Endothelial cell of umbilical vein (primary cell): Measurements from ENCODE around the gene MAML3. TPM values are rescaled to one million over a fixed set of nuclear protein-coding genes. Genes with fewer than 3 reads are reported as not detected.

Source experiments
- BruUV-seq: library from RNA; stranded (reverse); fragments of 400-500 nt; replicated peaks from 2 replicates; lab custom pipeline; 2021; lab: Mats Ljungman, UMichigan
- CTCF ChIA-PET: fragments of 300-600, 350-600 bp; sonication (Branson Sonifier 250); formaldehyde crosslinking; loops from one replicate; lab custom pipeline; 2021; ENCODE audit warnings: antibody characterized with exemption, inconsistent platforms; lab: Charles Lee
- POLR2A ChIA-PET: fragments of 300-600, 350-600 bp; sonication (Branson Sonifier 250); formaldehyde crosslinking; loops from one replicate; lab custom pipeline; 2021; ENCODE audit warnings: antibody characterized with exemption, inconsistent platforms; lab: Charles Lee
- DNase-seq: peaks from one replicate; pipeline ENCODE4 v3.0.0-alpha.2; 2011; ENCODE audit warnings: low read depth, low spot score
- FAIRE-seq: peaks from 2 replicates; lab custom pipeline; 2011; peaks lifted over from hg19 to GRCh38; lab: Jason Lieb, UNC
- H2AFZ ChIP-seq: 2 replicates; pipeline ENCODE4 v1.6.0; 2012; ENCODE audit warnings: low read depth, low read length, control low read depth, inconsistent platforms
- H3K27ac ChIP-seq: 2 replicates; pipeline ENCODE4 v1.5.1; 2011; ENCODE audit warnings: low read depth, mild to moderate bottlenecking, control low read depth, low read length, moderate library complexity; ENCODE audit not compliant: insufficient read depth
- H3K27me3 ChIP-seq, 2 experiments: 2 replicates each; pipeline versions ENCODE4 v1.6.0 to v1.6.1; 2011; ENCODE audit warnings: low read length in 2 of 2, mixed read lengths in 1 of 2; ENCODE audit not compliant: control insufficient read depth in 2 of 2, insufficient read depth in 2 of 2
- H3K36me3 ChIP-seq, 2 experiments: 2 replicates in 1 of 2; 3 replicates in 1 of 2; pipeline ENCODE4 v1.5.1; 2011; ENCODE audit warnings: low read length in 2 of 2, mild to moderate bottlenecking in 1 of 2, moderate library complexity in 1 of 2; ENCODE audit not compliant: control insufficient read depth in 2 of 2, insufficient read depth in 2 of 2; ENCODE audit errors: extremely low read depth in 1 of 2
- H3K4me1 ChIP-seq: 3 replicates; pipeline ENCODE4 v1.5.1; 2011; ENCODE audit warnings: mild to moderate bottlenecking, low read length; ENCODE audit not compliant: control insufficient read depth, insufficient read depth; ENCODE audit errors: extremely low read depth
- H3K4me2 ChIP-seq: 2 replicates; pipeline ENCODE4 v1.6.1; 2011; ENCODE audit warnings: low read length, control low read depth, mixed read lengths; ENCODE audit not compliant: insufficient read depth
- H3K4me3 ChIP-seq, 3 experiments: fragments of 200-600 bp in 1 of 3; sonication (generic), shearing (Covaris generic) in 1 of 3; replicated peaks in 1 of 3; 2 replicates each; pipeline ENCODE4 v1.5.1; 2011 to 2016; ENCODE audit warnings: control low read depth in 3 of 3, low read length in 3 of 3, mild to moderate bottlenecking in 2 of 3, inconsistent platforms in 1 of 3, low read depth in 1 of 3, moderate library complexity in 1 of 3; ENCODE audit not compliant: insufficient read depth in 1 of 3
- H3K79me2 ChIP-seq: 2 replicates; pipeline ENCODE4 v1.6.0; 2012; ENCODE audit warnings: low read length, inconsistent platforms; ENCODE audit not compliant: control insufficient read depth, insufficient read depth
- H3K9ac ChIP-seq: replicated peaks from 2 replicates; pipeline ENCODE3; 2011; ENCODE audit warnings: low read length, control low read depth; ENCODE audit not compliant: insufficient read depth; ENCODE audit errors: extremely low read depth
- H3K9me1 ChIP-seq: replicated peaks from 3 replicates; pipeline ENCODE4 v1.6.0; 2011; ENCODE audit warnings: mild to moderate bottlenecking, low read length; ENCODE audit not compliant: control insufficient read depth, insufficient read depth; ENCODE audit errors: extremely low read depth
- H3K9me3 ChIP-seq: replicated peaks from 2 replicates; pipeline ENCODE4 v1.5.1; 2012; ENCODE audit warnings: low read length, inconsistent platforms; ENCODE audit not compliant: control insufficient read depth, insufficient read depth
- H4K20me1 ChIP-seq: replicated peaks from 2 replicates; pipeline ENCODE3; 2011; ENCODE audit warnings: mild to moderate bottlenecking, low read length; ENCODE audit not compliant: control insufficient read depth, insufficient read depth; ENCODE audit errors: extremely low read depth
- EZH2 ChIP-seq: IDR thresholded peaks from 2 replicates; pipeline ENCODE4 v1.6.1; 2012; ENCODE audit warnings: borderline replicate concordance, low read depth, mild to moderate bottlenecking, moderate library complexity, low read length, inconsistent platforms; ENCODE audit not compliant: severe bottlenecking
- FOS ChIP-seq: IDR thresholded peaks from 2 replicates; pipeline ENCODE4 v1.6.1; 2011; ENCODE audit warnings: mild to moderate bottlenecking, low read length, moderate library complexity, borderline replicate concordance; ENCODE audit not compliant: insufficient read depth
- GATA2 ChIP-seq: IDR thresholded peaks from 2 replicates; pipeline ENCODE4 v1.7.0; 2011; ENCODE audit warnings: low read depth, mild to moderate bottlenecking, moderate library complexity, mixed read lengths, low read length; ENCODE audit not compliant: insufficient read length, insufficient read depth
- JUN ChIP-seq: IDR thresholded peaks from 2 replicates; pipeline ENCODE4 v1.6.1; 2011; ENCODE audit warnings: borderline replicate concordance, low read depth; ENCODE audit not compliant: insufficient read length, insufficient read depth
- MYC ChIP-seq: IDR thresholded peaks from one replicate; pipeline ENCODE4 v1.6.1; 2011; ENCODE audit warnings: mild to moderate bottlenecking, low read depth, low read length
- POLR2A ChIP-seq: IDR thresholded peaks from 2 replicates; pipeline ENCODE4 v1.6.1; 2012; ENCODE audit warnings: low read depth, mild to moderate bottlenecking, control low read depth, low read length
- POLR2AphosphoS5 ChIP-seq: IDR thresholded peaks from 2 replicates; pipeline ENCODE4 v1.6.1; 2012; ENCODE audit warnings: low read depth, mild to moderate bottlenecking, control low read depth, low read length, moderate library complexity; ENCODE audit not compliant: insufficient read depth
- dilution Hi-C: fragments of 300-500 bp; cut with MboI; formaldehyde crosslinking; loops from one replicate; pipeline ENCODE4 v1.15.0; 2019; ENCODE audit warnings: low sequenced_read_pairs; ENCODE audit not compliant: extremely low pct_ligation_motif_present
- intact Hi-C: fragments of 100-400 bp; cut with micrococcal nuclease; formaldehyde crosslinking; loops from one replicate; pipeline ENCODE4 v1.10.0; 2022
- polyA plus RNA-seq, 4 experiments: library from polyadenylated mRNA; depleted of rRNA in 3 of 4; stranded (reverse) in 3 of 4; unstranded in 1 of 4; fragments of >200 nt; gene quantifications; 2 replicates each; pipeline versions ENCODE4 v1.2.1 to v1.2.3, GENCODE V29; 2011 to 2012; ENCODE audit warnings: missing spikeins in 1 of 4
- total RNA-seq: library from RNA; stranded (reverse); gene quantifications from 2 replicates; pipeline ENCODE4 v1.2.3, GENCODE V29; 2021
- TF ChIP-seq, protein P1 (sequence below), 2 donors: IDR thresholded peaks; 1 replicate in 1 of 2; 2 replicates in 1 of 2; pipeline ENCODE4 v1.5.1; 2011; ENCODE audit warnings: low read length in 2 of 2, mild to moderate bottlenecking in 2 of 2, moderate library complexity in 2 of 2, control low read depth in 1 of 2, inconsistent platforms in 1 of 2, low read depth in 1 of 2; ENCODE audit not compliant: insufficient read depth in 1 of 2; ENCODE audit errors: extremely low read depth in 1 of 2
- TF ChIP-seq, protein P2 (sequence below): IDR thresholded peaks from 2 replicates; pipeline ENCODE4 v1.6.1; 2011; ENCODE audit not compliant: insufficient read depth, insufficient read length

The MAML3 gene
- total and polyA plus RNA-seq, 2 donors (not counting 3 experiments of a cell fraction or from before 2014, with no cell fraction given), result 14.0 to 20.3 TPM

DNA sequence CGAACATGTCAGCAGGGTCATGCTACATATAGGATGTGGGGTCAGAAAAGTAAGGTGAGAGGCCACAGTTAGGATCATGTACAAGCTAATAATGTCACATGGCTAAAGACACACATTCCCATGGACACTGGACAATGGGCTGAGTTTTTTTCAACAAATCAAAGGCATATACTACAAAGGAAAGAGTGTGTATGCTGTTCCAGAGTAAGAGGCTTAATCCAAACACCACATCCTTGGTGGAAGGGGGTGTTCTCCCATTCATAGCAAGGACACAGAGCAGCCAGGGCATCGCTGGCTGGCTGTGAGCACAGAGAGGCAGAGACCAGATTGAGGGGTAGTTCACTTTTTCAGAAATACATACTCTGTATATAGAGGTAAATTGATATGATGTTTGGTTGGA is 356.7 kb downstream of the MAML3 start:
- no peak for DNase-seq
- Histone ChIP-seq H3K9me1 (no peaks in the 10 kb centered on the region), H4K20me1 (peaks cover 2% of the 10 kb centered on the region), H2AFZ (no peak overlapping the region), H3K4me2 (no peak overlapping the region), H3K79me2 (no peaks in the 10 kb centered on the region), H3K9ac (no peak overlapping the region), H3K36me3 (no peaks in the 10 kb centered on the region), H3K4me1 (peaks cover 3% of the 10 kb centered on the region), H3K27ac (no peak overlapping the region), H3K9me3 (no peaks in the 10 kb centered on the region), H3K4me3 (no peak overlapping the region), H3K27me3 (no peaks in the 10 kb centered on the region)
- intact Hi-C loops (no loop called here), dilution Hi-C loops (no loop called here)
- no peak for FAIRE-seq
- POLR2A ChIA-PET, result no interaction called here
- BruUV-seq, result no TSS peak
- CTCF ChIA-PET, result no interaction called here
- TF ChIP-seq MYC, result no peak
- no peak for TF ChIP-seq FOS
- TF ChIP-seq, protein P1, sequence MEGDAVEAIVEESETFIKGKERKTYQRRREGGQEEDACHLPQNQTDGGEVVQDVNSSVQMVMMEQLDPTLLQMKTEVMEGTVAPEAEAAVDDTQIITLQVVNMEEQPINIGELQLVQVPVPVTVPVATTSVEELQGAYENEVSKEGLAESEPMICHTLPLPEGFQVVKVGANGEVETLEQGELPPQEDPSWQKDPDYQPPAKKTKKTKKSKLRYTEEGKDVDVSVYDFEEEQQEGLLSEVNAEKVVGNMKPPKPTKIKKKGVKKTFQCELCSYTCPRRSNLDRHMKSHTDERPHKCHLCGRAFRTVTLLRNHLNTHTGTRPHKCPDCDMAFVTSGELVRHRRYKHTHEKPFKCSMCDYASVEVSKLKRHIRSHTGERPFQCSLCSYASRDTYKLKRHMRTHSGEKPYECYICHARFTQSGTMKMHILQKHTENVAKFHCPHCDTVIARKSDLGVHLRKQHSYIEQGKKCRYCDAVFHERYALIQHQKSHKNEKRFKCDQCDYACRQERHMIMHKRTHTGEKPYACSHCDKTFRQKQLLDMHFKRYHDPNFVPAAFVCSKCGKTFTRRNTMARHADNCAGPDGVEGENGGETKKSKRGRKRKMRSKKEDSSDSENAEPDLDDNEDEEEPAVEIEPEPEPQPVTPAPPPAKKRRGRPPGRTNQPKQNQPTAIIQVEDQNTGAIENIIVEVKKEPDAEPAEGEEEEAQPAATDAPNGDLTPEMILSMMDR (IDR thresholded peaks at IDR 0.05; ENCODE audit: extremely low read depth in 1 of 2, insufficient read depth in 1 of 2, low read depth in 1 of 2, low read length in 2 of 2), result no peak
- TF ChIP-seq POLR2A, result no peak
- TF ChIP-seq GATA2, result no peak
- TF ChIP-seq JUN, result no peak
- TF ChIP-seq EZH2, result no peak
- TF ChIP-seq POLR2AphosphoS5, result no peak
- TF ChIP-seq, protein P2, sequence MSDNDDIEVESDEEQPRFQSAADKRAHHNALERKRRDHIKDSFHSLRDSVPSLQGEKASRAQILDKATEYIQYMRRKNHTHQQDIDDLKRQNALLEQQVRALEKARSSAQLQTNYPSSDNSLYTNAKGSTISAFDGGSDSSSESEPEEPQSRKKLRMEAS, result no peak
